Measurements from ENCODE around the gene UCHL5. TPM values are rescaled to one million over a fixed set of nuclear protein-coding genes. Genes with fewer than 3 reads are reported as not detected.

The UCHL5 gene
- total RNA-seq, 1 experiment from 2014 or later, result 42.1 TPM

DNA sequence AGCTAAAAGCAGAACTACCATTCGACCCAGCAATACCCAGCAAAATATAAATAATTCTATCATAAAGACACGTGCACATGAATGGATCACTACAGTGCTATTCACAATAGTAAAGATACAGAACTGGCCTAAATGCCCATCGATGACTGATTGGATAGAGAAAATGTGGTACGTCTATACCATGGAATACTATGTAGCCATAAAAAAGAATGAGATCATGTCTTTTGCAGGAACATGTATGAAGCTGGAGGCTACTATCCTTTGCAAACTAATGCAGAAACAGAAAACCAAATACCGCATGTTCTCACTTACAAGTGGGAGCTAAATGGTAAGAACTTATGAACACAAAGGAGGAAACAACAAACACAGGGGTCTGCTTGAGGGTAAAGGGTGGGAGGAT lies 53.4 kb downstream of the UCHL5 start:
- Histone ChIP-seq H3K4me2 (ENCODE audit: insufficient read depth, insufficient read length, low read length) (no peak overlapping the region), H3K18ac (ENCODE audit: insufficient read length, low read depth, low read length) (no peak overlapping the region), H3K56ac (ENCODE audit: insufficient read length, low read depth, low read length) (no peak overlapping the region), H3K79me1 (ENCODE audit: insufficient read depth, low read depth, low read length, poor library complexity, severe bottlenecking) (no peaks in the 10 kb centered on the region), H2BK5ac (ENCODE audit: insufficient read length, low read length) (no peak overlapping the region), H2AK5ac (ENCODE audit: insufficient read length, low read length) (no peak overlapping the region), H2AFZ (ENCODE audit: low read length) (no peak overlapping the region), H3K9me3 (ENCODE audit: control insufficient read depth, low read depth, low read length) (no peaks in the 10 kb centered on the region), H3K79me2 (ENCODE audit: insufficient read depth, low read length) (no peaks in the 10 kb centered on the region), H3K4ac (ENCODE audit: low read depth, low read length) (no peak overlapping the region), H3K9ac (ENCODE audit: extremely low read depth, insufficient read length, low read length) (no peak overlapping the region), H4K91ac (ENCODE audit: insufficient read length, low read depth, low read length) (no peak overlapping the region), H2BK20ac (ENCODE audit: low read depth, low read length, poor library complexity, severe bottlenecking) (no peak overlapping the region), H3K23ac (ENCODE audit: insufficient read length, low read depth, low read length) (no peak overlapping the region), H2BK120ac (ENCODE audit: low read depth, low read length, poor library complexity, severe bottlenecking) (no peak overlapping the region), H3T11ph (ENCODE audit: low read length) (no peak overlapping the region), H4K20me1 (ENCODE audit: control insufficient read depth, insufficient read depth, insufficient read length) (no peaks in the 10 kb centered on the region), H3K14ac (ENCODE audit: insufficient read depth, low read length) (no peak overlapping the region), H4K8ac (replicated peaks; ENCODE audit: insufficient read length, low read depth, low read length) (no peak overlapping the region), H4K5ac (ENCODE audit: insufficient read length, low read depth, low read length) (no peak overlapping the region), H3K4me1 (ENCODE audit: insufficient read depth, low read length) (no peaks in the 10 kb centered on the region), H3K27me3 (ENCODE audit: insufficient read depth, low read length) (no peaks in the 10 kb centered on the region), H3K23me2 (ENCODE audit: insufficient read length, low read depth, low read length, poor library complexity, severe bottlenecking) (no peaks in the 10 kb centered on the region), H2BK15ac (ENCODE audit: low read depth, low read length) (no peak overlapping the region), H3K27ac (ENCODE audit: insufficient read length, low read depth, low read length) (no peak overlapping the region), H2BK12ac (ENCODE audit: insufficient read length, low read depth, low read length) (no peak overlapping the region)
- Mint-ChIP-seq H3K27ac (no peak overlapping the region), H3K27me3 (ENCODE audit: low read depth) (no peaks in the 10 kb centered on the region), H3K4me1 (no peaks in the 10 kb centered on the region), H3K9me3 (peaks cover 3 to 8% of the 10 kb centered on the region in 2 experiments), H3K36me3 (ENCODE audit: insufficient read depth in 1 of 3, low read depth in 3 of 3) (peaks cover 7 to 14% (median 12%) of the 10 kb centered on the region in 3 experiments; a peak in 6 of 7 replicates), H3K4me3 (no peak overlapping the region)
- no peak for DNase-seq
- WGBS (ENCODE audit: extremely low coverage, insufficient read length, low lambda C conversion rate), result no CpG with 5 or more reads among the region's 5 CpGs
- TF ChIP-seq, protein P1, sequence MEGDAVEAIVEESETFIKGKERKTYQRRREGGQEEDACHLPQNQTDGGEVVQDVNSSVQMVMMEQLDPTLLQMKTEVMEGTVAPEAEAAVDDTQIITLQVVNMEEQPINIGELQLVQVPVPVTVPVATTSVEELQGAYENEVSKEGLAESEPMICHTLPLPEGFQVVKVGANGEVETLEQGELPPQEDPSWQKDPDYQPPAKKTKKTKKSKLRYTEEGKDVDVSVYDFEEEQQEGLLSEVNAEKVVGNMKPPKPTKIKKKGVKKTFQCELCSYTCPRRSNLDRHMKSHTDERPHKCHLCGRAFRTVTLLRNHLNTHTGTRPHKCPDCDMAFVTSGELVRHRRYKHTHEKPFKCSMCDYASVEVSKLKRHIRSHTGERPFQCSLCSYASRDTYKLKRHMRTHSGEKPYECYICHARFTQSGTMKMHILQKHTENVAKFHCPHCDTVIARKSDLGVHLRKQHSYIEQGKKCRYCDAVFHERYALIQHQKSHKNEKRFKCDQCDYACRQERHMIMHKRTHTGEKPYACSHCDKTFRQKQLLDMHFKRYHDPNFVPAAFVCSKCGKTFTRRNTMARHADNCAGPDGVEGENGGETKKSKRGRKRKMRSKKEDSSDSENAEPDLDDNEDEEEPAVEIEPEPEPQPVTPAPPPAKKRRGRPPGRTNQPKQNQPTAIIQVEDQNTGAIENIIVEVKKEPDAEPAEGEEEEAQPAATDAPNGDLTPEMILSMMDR (conservative IDR thresholded peaks at IDR 0.05), result no peak

Measured in H9 (cell line).